Kidney epithelial cell (primary cell): ENCODE data around the gene ATP11A. TPM values are rescaled to one million over a fixed set of nuclear protein-coding genes. Genes with fewer than 3 reads are reported as not detected.
A peak's percentile ranks its signal among the peaks of the same experiment; 100 is the strongest.

Experiments
- DNase-seq: peaks from one replicate; pipeline ENCODE4 v3.0.0-alpha.2; 2010; ENCODE audit warnings: low read depth
- H3K27me3 ChIP-seq: 2 replicates; pipeline ENCODE4 v1.6.0; 2011; ENCODE audit warnings: low read length; ENCODE audit not compliant: control insufficient read depth, insufficient read depth
- H3K36me3 ChIP-seq: 2 replicates; pipeline ENCODE4 v1.5.1; 2011; ENCODE audit warnings: low read length; ENCODE audit not compliant: control insufficient read depth, insufficient read depth
- H3K4me3 ChIP-seq: 2 replicates; pipeline ENCODE4 v1.5.1; 2011; ENCODE audit warnings: low read depth, mild to moderate bottlenecking, control low read depth, low read length
- CTCF ChIP-seq: IDR thresholded peaks from 2 replicates; pipeline ENCODE4 v1.5.1; 2011; ENCODE audit warnings: mild to moderate bottlenecking, moderate library complexity, low read length, control low read depth, inconsistent platforms; ENCODE audit not compliant: insufficient read depth, poor library complexity, severe bottlenecking
- total RNA-seq: library from RNA; depleted of rRNA; stranded (reverse); fragments of >200 nt; gene quantifications from 2 replicates; pipeline ENCODE4 v1.2.3, GENCODE V29; 2015

Gene ATP11A
- total RNA-seq, 1 donor from 2014 or later = 31.5 TPM

GRCh38 chr13:112652512-112653070, 37.2 kb upstream of the ATP11A start:
- DNase-seq = peak; percentile 34

GRCh38 chr13:112653071-112653470, 36.8 kb upstream of the ATP11A start:
- Histone ChIP-seq H3K36me3 (no peaks in the 10 kb centered on the region), H3K27me3 (no peaks in the 10 kb centered on the region), H3K4me3 (no peak overlapping the region)
- DNase-seq = no peak
- no peak for TF ChIP-seq CTCF

More at GRCh38 chr13:112652512-112653070, 37.2 kb upstream of the ATP11A start:
- H3K36me3 ChIP-seq = no peaks in the 10 kb centered on the region
- H3K4me3 ChIP-seq = no peak overlapping the region
- no peaks in the 10 kb centered on the region for H3K27me3 ChIP-seq
- TF ChIP-seq CTCF = no peak

GRCh38 chr13:112655913-112656312, 33.9 kb upstream of the ATP11A start:
- Histone ChIP-seq H3K4me3 (no peak overlapping the region), H3K36me3 (no peaks in the 10 kb centered on the region), H3K27me3 (no peaks in the 10 kb centered on the region)
- no peak for DNase-seq
- no peak for TF ChIP-seq CTCF

GRCh38 chr13:112657850-112658445, 31.9 kb upstream of the ATP11A start:
- Histone ChIP-seq H3K27me3 (no peaks in the 10 kb centered on the region), H3K4me3 (no peak overlapping the region)
- DNase-seq = peak; percentile 94

GRCh38 chr13:112658808-112659207, 31.0 kb upstream of the ATP11A start:
- TF ChIP-seq CTCF = no peak
- Histone ChIP-seq H3K36me3 (no peaks in the 10 kb centered on the region), H3K27me3 (no peaks in the 10 kb centered on the region), H3K4me3 (no peak overlapping the region)
- DNase-seq = peak; percentile 41

More at GRCh38 chr13:112657850-112658445, 31.9 kb upstream of the ATP11A start:
- no peak for TF ChIP-seq CTCF
- H3K36me3 ChIP-seq = no peaks in the 10 kb centered on the region

GRCh38 chr13:112661291-112661690, 28.5 kb upstream of the ATP11A start:
- no peaks in the 10 kb centered on the region for H3K27me3 ChIP-seq
- TF ChIP-seq CTCF = no peak
- no peaks in the 10 kb centered on the region for H3K36me3 ChIP-seq
- no peak for DNase-seq
- no peak overlapping the region for H3K4me3 ChIP-seq
